Esophagus muscularis mucosa (tissue), 4 donors: ENCODE measurements around the gene DLG5. TPM values are rescaled to one million over a fixed set of nuclear protein-coding genes. Genes with fewer than 3 reads are reported as not detected.

Experiments
- DNase-seq: peaks from one replicate; pipeline ENCODE4 v3.0.0-alpha.2; 2017; ENCODE audit errors: extremely low spot score
- H3K27ac ChIP-seq, 4 donors: fragments of 200-600 bp; sonication (generic); replicated peaks in 1 of 4; 1 replicate in 3 of 4; 2 replicates in 1 of 4; pipeline ENCODE4 v1.5.1; 2016 to 2019; ENCODE audit warnings: mild to moderate bottlenecking in 1 of 4
- H3K27me3 ChIP-seq, 4 donors: fragments of 200-600 bp; sonication (generic); one replicate each; pipeline versions ENCODE4 v1.5.1 to v1.6.0; 2016 to 2019
- H3K36me3 ChIP-seq, 4 donors: fragments of 200-600 bp; sonication (generic); one replicate each; pipeline ENCODE4 v1.5.1; 2016 to 2019
- H3K4me1 ChIP-seq, 4 donors: fragments of 200-600 bp; sonication (generic); one replicate each; pipeline ENCODE4 v1.5.1; 2016 to 2019
- H3K4me3 ChIP-seq, 4 donors: fragments of 200-600 bp; sonication (generic); 1 replicate in 2 of 4; 2 replicates in 2 of 4; pipeline ENCODE4 v1.5.1; 2016 to 2019; ENCODE audit warnings: mild to moderate bottlenecking in 4 of 4, moderate library complexity in 1 of 4
- H3K9me3 ChIP-seq, 4 donors: fragments of 200-600 bp; sonication (generic); 1 replicate in 3 of 4; 2 replicates in 1 of 4; pipeline ENCODE4 v1.5.1; 2016 to 2019
- CTCF ChIP-seq, 3 experiments: fragments of 200-600 bp in 2 of 3; fragments of 450-650 bp in 1 of 3; sonication (generic) in 2 of 3; IDR thresholded peaks; one replicate each; pipeline ENCODE4 v1.5.1; 2017 to 2019; ENCODE audit warnings: antibody characterized with exemption in 3 of 3, mild to moderate bottlenecking in 2 of 3, moderate library complexity in 1 of 3
- EP300 ChIP-seq: sonication (generic); formaldehyde crosslinking; IDR thresholded peaks from one replicate; pipeline ENCODE4 v1.6.1; 2017; ENCODE audit warnings: antibody characterized with exemption
- POLR2A ChIP-seq: fragments of 450-650 bp; IDR thresholded peaks from one replicate; pipeline ENCODE4 v1.6.1; 2017; ENCODE audit warnings: antibody characterized with exemption, moderate library complexity, mild to moderate bottlenecking, low read depth
- POLR2AphosphoS5 ChIP-seq, 2 donors: sonication (generic); formaldehyde crosslinking; IDR thresholded peaks; one replicate each; pipeline ENCODE4 v1.6.1; 2017; ENCODE audit warnings: antibody characterized with exemption in 2 of 2
- WGBS: methylation state at CpG from one replicate; pipeline ENCODE4 v1.1.5; 2018; 5-methylcytosine and 5-hydroxymethylcytosine counted together
- intact Hi-C: fragments of 100-400 bp; cut with DNase I; formaldehyde crosslinking; loops from one replicate; pipeline ENCODE4 v1.15.1; 2023
- small RNA-seq, 3 donors: library from RNA; depleted of rRNA; stranded (forward); fragments of <200 nt; gene quantifications; one replicate each; pipeline ENCODE3, GENCODE V24; 2016
- total RNA-seq, 4 donors: library from RNA; depleted of rRNA; stranded (reverse); fragments of >200 nt; gene quantifications; one replicate each; pipeline versions ENCODE4 v1.1.0 to v1.2.1, GENCODE V29; 2016

Gene DLG5
- total RNA-seq, 4 donors from 2014 or later: 55.7 to 120 (median 76.6) TPM

- no peak for DNase-seq
- Histone ChIP-seq H3K4me1 (no peaks in the 10 kb centered on the region), H3K36me3 (no peaks in the 10 kb centered on the region), H3K27me3 (no peaks in the 10 kb centered on the region), H3K9me3 (peaks cover 0 to 10% (median 4%) of the 10 kb centered on the region in 4 donors), H3K4me3 (no peak overlapping the region), H3K27ac (no peak overlapping the region)
- intact Hi-C loops: no loop called here
- no peak for TF ChIP-seq EP300
- no peak for TF ChIP-seq POLR2A
- TF ChIP-seq POLR2AphosphoS5 (IDR thresholded peaks at IDR 0.05): no peak
- no peak for TF ChIP-seq CTCF (IDR thresholded peaks at IDR 0.05)
- 89% methylated on average over 5 of the region's 5 CpGs for WGBS
Observed at GRCh38 chr10:77742172-77742571, 184.4 kb downstream of the DLG5 start.

GRCh38 chr10:77741746-77742145, 184.8 kb downstream of the DLG5 start:
- no peaks in the 10 kb centered on the region for H3K4me1 ChIP-seq
- TF ChIP-seq EP300: no peak
- no peak for TF ChIP-seq CTCF (IDR thresholded peaks at IDR 0.05)
- no peak for TF ChIP-seq POLR2A
- TF ChIP-seq POLR2AphosphoS5 (IDR thresholded peaks at IDR 0.05): no peak
- no peak overlapping the region for H3K27ac ChIP-seq
- intact Hi-C loops: no loop called here
- H3K27me3 ChIP-seq: no peaks in the 10 kb centered on the region
- no peak overlapping the region for H3K4me3 ChIP-seq
- WGBS: 58% methylated on average over 2 of the region's 2 CpGs
- H3K36me3 ChIP-seq: no peaks in the 10 kb centered on the region
- peaks cover 0 to 12% (median 5%) of the 10 kb centered on the region in 4 donors for H3K9me3 ChIP-seq
- no peak for DNase-seq

Small RNA genes lying within 50 kb of the gene (small RNA-seq; reads per million reads assigned to genes)
- gene RF00017: 0 reads per million in 3 donors
- gene RN7SL284P: 0 reads per million in 3 donors
- gene RNU6-1266P: 0 reads per million in 3 donors

Other genes with a start within 250 kb of the DLG5 start
- 10 to 100 TPM in 1 of 4 donors, 1 to 10 TPM in 3; 9.3 to 12.8 (median 9.9) TPM for gene POLR3A, start 102.8 kb upstream of the DLG5 start, total RNA-seq
- 1,000 to 10,000 TPM; 1,283 to 2,770 (median 2,221) TPM for gene RPS24, start 107.1 kb upstream of the DLG5 start, total RNA-seq